Hepatocyte (in vitro differentiated cells): Measurements from ENCODE around the gene DISP2. TPM values are rescaled to one million over a fixed set of nuclear protein-coding genes. Genes with fewer than 3 reads are reported as not detected.

Experiments used
- DNase-seq: peaks from one replicate; pipeline ENCODE4 v3.0.0-alpha.2; 2016; ENCODE audit warnings: low spot score
- H2AFZ ChIP-seq: fragments of 200-600 bp; sonication (generic); 2 replicates; pipeline ENCODE4 v1.6.0; 2016; ENCODE audit warnings: antibody characterized with exemption, mild to moderate bottlenecking
- H3K27ac ChIP-seq: fragments of 200-600 bp; sonication (generic); 2 replicates; pipeline ENCODE4 v1.5.1; 2016; ENCODE audit warnings: mild to moderate bottlenecking
- H3K27me3 ChIP-seq: fragments of 200-600 bp; sonication (generic); 2 replicates; pipeline ENCODE4 v1.6.1; 2016
- H3K36me3 ChIP-seq: fragments of 200-600 bp; sonication (generic); replicated peaks from 2 replicates; pipeline ENCODE4 v1.5.1; 2016; ENCODE audit warnings: low read depth; ENCODE audit not compliant: insufficient read depth
- H3K4me1 ChIP-seq: fragments of 200-600 bp; sonication (generic); 2 replicates; pipeline ENCODE4 v1.5.1; 2016; ENCODE audit warnings: mild to moderate bottlenecking, moderate library complexity; ENCODE audit not compliant: insufficient read depth
- H3K4me2 ChIP-seq: fragments of 200-600 bp; sonication (generic); 2 replicates; pipeline ENCODE4 v1.6.0; 2016
- H3K4me3 ChIP-seq: fragments of 200-600 bp; sonication (generic); 2 replicates; pipeline ENCODE4 v1.5.1; 2016; ENCODE audit warnings: mild to moderate bottlenecking
- H3K79me2 ChIP-seq: fragments of 200-600 bp; sonication (generic); 2 replicates; pipeline ENCODE4 v1.6.0; 2017; ENCODE audit warnings: mild to moderate bottlenecking
- H3K9me2 ChIP-seq: fragments of 200-600 bp; sonication (generic); replicated peaks from 2 replicates; pipeline ENCODE4 v1.6.0; 2017; ENCODE audit warnings: mild to moderate bottlenecking; ENCODE audit not compliant: insufficient read depth
- H3K9me3 ChIP-seq: fragments of 200-600 bp; sonication (generic); 2 replicates; pipeline ENCODE4 v1.5.1; 2016; ENCODE audit warnings: low read depth, mild to moderate bottlenecking
- H4K20me1 ChIP-seq: fragments of 200-600 bp; sonication (generic); 2 replicates; pipeline ENCODE4 v1.6.0; 2016; ENCODE audit warnings: mild to moderate bottlenecking; ENCODE audit not compliant: insufficient read depth, poor library complexity, severe bottlenecking
- CTCF ChIP-seq: fragments of 200-600 bp; sonication (generic); IDR thresholded peaks from 2 replicates; pipeline ENCODE4 v1.5.1; 2016; ENCODE audit warnings: antibody characterized with exemption, mild to moderate bottlenecking; ENCODE audit not compliant: poor library complexity
- EZH2 ChIP-seq: fragments of 200-600 bp; sonication (generic); IDR thresholded peaks from 2 replicates; pipeline ENCODE4 v1.6.1; 2016; ENCODE audit warnings: antibody characterized with exemption, mild to moderate bottlenecking, borderline replicate concordance
- EZH2phosphoT487 ChIP-seq: fragments of 200-600 bp; sonication (generic); IDR thresholded peaks from one replicate; pipeline ENCODE4 v1.6.1; 2018; ENCODE audit warnings: antibody characterized with exemption, mild to moderate bottlenecking, low read depth, moderate library complexity; ENCODE audit not compliant: unreplicated experiment, severe bottlenecking
- WGBS: methylation state at CpG from one replicate; pipeline ENCODE4 v1.1.6; 2016; ENCODE audit warnings: low lambda C conversion rate; ENCODE audit errors: missing lambda C conversion rate; 5-methylcytosine and 5-hydroxymethylcytosine counted together
- polyA plus RNA-seq: library from polyadenylated mRNA; unstranded; fragments of >200 nt; fragmentation: Nextera tagmentation; extraction: Ambion mirVana; gene quantifications from 2 replicates; pipeline ENCODE4 v1.2.1, GENCODE V29; 2016
- total RNA-seq: library from RNA; depleted of rRNA; stranded (reverse); fragments of >200 nt; gene quantifications from 2 replicates; pipeline ENCODE4 v1.2.3, GENCODE V29; 2014

DISP2 gene
- total and polyA plus RNA-seq, 2 experiments from 2014 or later, result 0.93 to 1.0 TPM

GRCh38 chr15:40407330-40407990, 49.4 kb downstream of the DISP2 start:
- peak overlapping the region; percentile 92 for H3K4me2 ChIP-seq
- no peak for DNase-seq

GRCh38 chr15:40409366-40409765, 51.3 kb downstream of the DISP2 start:
- Histone ChIP-seq H3K36me3 (no peaks in the 10 kb centered on the region), H3K4me1 (peaks cover 18% of the 10 kb centered on the region), H2AFZ (no peak overlapping the region), H3K27ac (no peak overlapping the region), H3K4me3 (no peak overlapping the region), H3K79me2 (peaks cover 22% of the 10 kb centered on the region), H3K27me3 (no peaks in the 10 kb centered on the region), H4K20me1 (no peaks in the 10 kb centered on the region), H3K4me2 (no peak overlapping the region), H3K9me3 (no peaks in the 10 kb centered on the region), H3K9me2 (no peaks in the 10 kb centered on the region)
- WGBS, result 85% methylated on average over 3 of the region's 3 CpGs
- TF ChIP-seq EZH2 (no peak), CTCF (no peak), EZH2phosphoT487 (no peak)
- DNase-seq, result no peak

More at GRCh38 chr15:40407330-40407990, 49.4 kb downstream of the DISP2 start:
- Histone ChIP-seq H3K79me2 (peaks cover 22% of the 10 kb centered on the region), H3K9me3 (no peaks in the 10 kb centered on the region), H2AFZ (no peak overlapping the region), H3K27ac (no peak overlapping the region), H4K20me1 (no peaks in the 10 kb centered on the region), H3K4me1 (peaks cover 18% of the 10 kb centered on the region), H3K9me2 (no peaks in the 10 kb centered on the region), H3K4me3 (no peak overlapping the region), H3K36me3 (no peaks in the 10 kb centered on the region), H3K27me3 (no peaks in the 10 kb centered on the region)
- WGBS, result 92% methylated on average over 8 of the region's 8 CpGs
- TF ChIP-seq EZH2 (no peak), EZH2phosphoT487 (no peak), CTCF (no peak)

GRCh38 chr15:40410476-40410875, 52.5 kb downstream of the DISP2 start:
- Histone ChIP-seq H3K4me1 (peaks cover 11% of the 10 kb centered on the region), H3K27ac (no peak overlapping the region), H3K36me3 (no peaks in the 10 kb centered on the region), H3K4me2 (no peak overlapping the region), H3K4me3 (no peak overlapping the region), H3K27me3 (no peaks in the 10 kb centered on the region), H3K79me2 (peaks cover 22% of the 10 kb centered on the region), H4K20me1 (no peaks in the 10 kb centered on the region), H3K9me2 (no peaks in the 10 kb centered on the region), H2AFZ (no peak overlapping the region), H3K9me3 (no peaks in the 10 kb centered on the region)
- DNase-seq, result no peak
- no peak for TF ChIP-seq CTCF
- TF ChIP-seq EZH2phosphoT487, result no peak
- no peak for TF ChIP-seq EZH2
- 96% methylated on average over 11 of the region's 11 CpGs for WGBS
